SK-N-SH treated with all-trans-retinoic acid at 6 μM for 48 hours (cell line): ENCODE results near the gene CWF19L2.

Experiments
- ARNTL ChIP-seq: fragments of 450-650 bp; formaldehyde crosslinking; IDR thresholded peaks from 2 replicates; pipeline ENCODE4 v1.5.0; 2020; ENCODE audit warnings: low read depth, mild to moderate bottlenecking, moderate library complexity, borderline replicate concordance
- CSDC2 ChIP-seq: fragments of 250-450 bp; sonication (Bioruptor Pico); IDR thresholded peaks from 2 replicates; pipeline ENCODE4 v1.5.0; 2020; ENCODE audit warnings: mild to moderate bottlenecking, moderate library complexity
- PPARA ChIP-seq: fragments of 250-450 bp; sonication (Bioruptor Pico); IDR thresholded peaks from 2 replicates; pipeline ENCODE4 v1.5.0; 2020; ENCODE audit warnings: mild to moderate bottlenecking, borderline replicate concordance
- TCF4 ChIP-seq: fragments of 250-450 bp; sonication (Bioruptor Pico); IDR thresholded peaks from 2 replicates; pipeline ENCODE4 v1.8.0; 2021; ENCODE audit warnings: mild to moderate bottlenecking, moderate library complexity, borderline replicate concordance
- ZC3H10 ChIP-seq: fragments of 250-450 bp; sonication (Bioruptor Pico); IDR thresholded peaks from 2 replicates; pipeline ENCODE4 v1.5.1; 2021; ENCODE audit warnings: mild to moderate bottlenecking, moderate library complexity
- ZFP3 ChIP-seq: fragments of 250-450 bp; sonication (Bioruptor Pico); IDR thresholded peaks from 2 replicates; pipeline ENCODE4 v1.5.0; 2020; ENCODE audit warnings: mild to moderate bottlenecking, moderate library complexity
- ZFP30 ChIP-seq: fragments of 450-650 bp; formaldehyde crosslinking; IDR thresholded peaks from 2 replicates; pipeline ENCODE4 v1.5.0; 2022; ENCODE audit warnings: mild to moderate bottlenecking, moderate library complexity
- ZNF565 ChIP-seq: fragments of 450-650 bp; formaldehyde crosslinking; conservative IDR thresholded peaks from 2 replicates; pipeline ENCODE4 v1.5.0; 2020; ENCODE audit warnings: low read depth, mild to moderate bottlenecking, moderate library complexity
- ZNF70 ChIP-seq: fragments of 450-650 bp; formaldehyde crosslinking; IDR thresholded peaks from 2 replicates; pipeline ENCODE4 v1.5.0; 2020; ENCODE audit warnings: mild to moderate bottlenecking, moderate library complexity
- ZNF8 ChIP-seq: fragments of 450-650 bp; formaldehyde crosslinking; IDR thresholded peaks from 2 replicates; pipeline ENCODE4 v1.5.0; 2020; ENCODE audit warnings: mild to moderate bottlenecking, moderate library complexity

DNA sequence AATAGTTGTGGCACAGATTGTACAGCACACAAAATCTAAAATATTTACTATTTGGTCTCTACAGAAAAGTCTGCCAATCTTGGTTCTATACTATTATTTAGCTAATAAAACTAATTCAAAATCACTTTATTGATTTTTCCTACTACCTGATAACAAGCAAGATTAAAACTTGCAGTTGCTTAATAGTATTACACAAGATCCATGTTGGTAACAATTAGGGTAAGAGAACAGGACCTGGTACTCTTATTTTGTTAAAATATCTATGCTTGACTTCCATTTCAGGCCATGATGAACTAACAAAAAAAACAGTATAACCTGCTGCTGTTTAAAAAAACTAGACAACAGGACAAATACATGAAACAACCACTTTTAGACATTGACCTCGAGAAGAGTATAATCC, 52.4 kb downstream of the CWF19L2 start:
- TF ChIP-seq ZC3H10 (CRISPR knock-in tag) (no peak), ZFP30 (CRISPR knock-in tag) (no peak), ARNTL (CRISPR knock-in tag) (no peak), TCF4 (no peak), ZNF8 (CRISPR knock-in tag) (no peak), PPARA (no peak), ZFP3 (CRISPR knock-in tag) (no peak), ZNF565 (CRISPR knock-in tag) (no peak), CSDC2 (CRISPR knock-in tag) (no peak), ZNF70 (no peak)
